CD4-positive, CD25-positive, alpha-beta regulatory T cell (primary cell): Measurements from ENCODE around the gene UBE3A. TPM values are rescaled to one million over a fixed set of nuclear protein-coding genes. Genes with fewer than 3 reads are reported as not detected.
A peak's percentile ranks its signal among the peaks of the same experiment; 100 is the strongest.

Experiments
- ATAC-seq, 2 donors: fragments of 150-1000 bp; cut with Tn5 transposase; one replicate each; pipeline ENCODE4 v1.10.0; 2021; ENCODE audit warnings: low read depth in 2 of 2, moderate number of reproducible peaks in 2 of 2, moderate library complexity in 1 of 2
- DNase-seq, 3 donors: peaks; one replicate each; pipeline versions ENCODE4 v3.0.0 to v3.0.0-alpha.2; 2012 to 2022; ENCODE audit warnings: mixed read lengths in 1 of 3
- H3K27ac ChIP-seq: one replicate; pipeline ENCODE4 v1.7.0; 2013; ENCODE audit warnings: mild to moderate bottlenecking, low read length; ENCODE audit not compliant: insufficient read depth, poor library complexity, severe bottlenecking
- H3K27me3 ChIP-seq: one replicate; pipeline ENCODE4 v1.7.0; 2013; ENCODE audit warnings: low read length; ENCODE audit not compliant: control insufficient read depth, insufficient read depth
- H3K36me3 ChIP-seq: one replicate; pipeline ENCODE4 v1.7.0; 2013; ENCODE audit warnings: mild to moderate bottlenecking, low read length, moderate library complexity; ENCODE audit not compliant: control insufficient read depth, insufficient read depth
- H3K4me1 ChIP-seq: 2 replicates; pipeline ENCODE4 v1.7.0; 2013; ENCODE audit warnings: mild to moderate bottlenecking, low read length; ENCODE audit not compliant: insufficient read depth, control insufficient read depth, poor library complexity, severe bottlenecking
- H3K4me3 ChIP-seq: one replicate; pipeline ENCODE4 v1.7.0; 2013; ENCODE audit warnings: low read depth, mild to moderate bottlenecking, low read length, moderate library complexity
- H3K9me3 ChIP-seq, 2 experiments: 1 replicate in 1 of 2; 2 replicates in 1 of 2; pipeline ENCODE4 v1.7.0; 2013; ENCODE audit warnings: low read length in 2 of 2, mild to moderate bottlenecking in 1 of 2, moderate library complexity in 1 of 2; ENCODE audit not compliant: control insufficient read depth in 2 of 2
- H3K27ac Mint-ChIP-seq, 3 donors: one replicate each; pipeline ENCODE4 v1.8.0; 2020 to 2022; ENCODE audit warnings: mild to moderate bottlenecking in 3 of 3, mixed read lengths in 3 of 3, moderate library complexity in 2 of 3
- H3K27me3 Mint-ChIP-seq: one replicate; pipeline ENCODE4 v1.8.0; 2022; ENCODE audit warnings: mild to moderate bottlenecking, mixed read lengths
- H3K36me3 Mint-ChIP-seq: one replicate; pipeline ENCODE4 v1.8.0; 2020; ENCODE audit warnings: mixed read lengths
- H3K4me1 Mint-ChIP-seq, 4 donors: one replicate each; pipeline ENCODE4 v1.8.0; 2020 to 2022; ENCODE audit warnings: mixed read lengths in 4 of 4, mild to moderate bottlenecking in 1 of 4
- H3K4me3 Mint-ChIP-seq, 4 donors: one replicate each; pipeline ENCODE4 v1.8.0; 2020 to 2022; ENCODE audit warnings: mild to moderate bottlenecking in 4 of 4, mixed read lengths in 4 of 4, moderate library complexity in 3 of 4
- H3K9me3 Mint-ChIP-seq, 7 donors: one replicate each; pipeline ENCODE4 v1.8.0; 2020 to 2022; ENCODE audit warnings: mixed read lengths in 7 of 7, mild to moderate bottlenecking in 3 of 7, moderate library complexity in 2 of 7
- polyA plus RNA-seq, 4 donors: library from polyadenylated mRNA; unstranded; fragments of 300-500 nt; fragmentation: Illumina TruSeq; gene quantifications; one replicate each; pipeline ENCODE4 v1.2.3, GENCODE V29; 2021
- total RNA-seq: library from RNA; stranded (reverse); gene quantifications from one replicate; pipeline ENCODE4 v1.2.3, GENCODE V29; 2022

UBE3A gene
- total and polyA plus RNA-seq, 5 donors from 2014 or later = 88.6 to 109 (median 105) TPM

- H3K4me1 ChIP-seq = peaks cover 21% of the 10 kb centered on the region
- H3K36me3 Mint-ChIP-seq = peaks cover 11% of the 10 kb centered on the region
Measured at GRCh38 chr15:25426896-25427610, 11.8 kb downstream of the UBE3A start.

GRCh38 chr15:25424073-25424472 is 14.8 kb downstream of the UBE3A start:
- peak overlapping the region in 3 of 4 donors; percentile 2 to 32 (median 23) for H3K4me3 Mint-ChIP-seq

More at GRCh38 chr15:25426896-25427610, 11.8 kb downstream of the UBE3A start:
- Mint-ChIP-seq H3K9me3 (peaks cover 0 to 9% (median 3%) of the 10 kb centered on the region in 7 donors), H3K4me3 (peak overlapping the region; percentile 34 to 54 (median 46)), H3K27me3 (no peaks in the 10 kb centered on the region), H3K4me1 (peaks cover 46 to 84% (median 56%) of the 10 kb centered on the region in 4 donors), H3K27ac (peak overlapping the region in 1 of 3 donors; percentile 57)
- DNase-seq (no peak), ATAC-seq (no peak)
- peaks cover 4 to 8% of the 10 kb centered on the region in 2 experiments for H3K9me3 ChIP-seq
- no peaks in the 10 kb centered on the region for H3K36me3 ChIP-seq
- no peak overlapping the region for H3K27ac ChIP-seq
- no peak overlapping the region for H3K4me3 ChIP-seq
- H3K27me3 ChIP-seq = no peaks in the 10 kb centered on the region

GRCh38 chr15:25422021-25422420 is 16.8 kb downstream of the UBE3A start:
- H3K27me3 ChIP-seq = no peaks in the 10 kb centered on the region
- Mint-ChIP-seq H3K9me3 (peaks cover 4 to 11% (median 9%) of the 10 kb centered on the region in 7 donors), H3K4me1 (peaks cover 46 to 78% (median 58%) of the 10 kb centered on the region in 4 donors), H3K36me3 (peaks cover 41% of the 10 kb centered on the region), H3K27ac (no peak overlapping the region), H3K27me3 (no peaks in the 10 kb centered on the region), H3K4me3 (no peak overlapping the region)
- H3K36me3 ChIP-seq = peaks cover 28% of the 10 kb centered on the region
- H3K9me3 ChIP-seq = peaks cover 15 to 23% of the 10 kb centered on the region in 2 experiments
- H3K27ac ChIP-seq = no peak overlapping the region
- no peak overlapping the region for H3K4me3 ChIP-seq
- H3K4me1 ChIP-seq = peaks cover 13% of the 10 kb centered on the region
- DNase-seq (no peak), ATAC-seq (no peak)

More at GRCh38 chr15:25424073-25424472, 14.8 kb downstream of the UBE3A start:
- H3K36me3 Mint-ChIP-seq = peaks cover 30% of the 10 kb centered on the region
- H3K9me3 Mint-ChIP-seq = peaks cover 0 to 12% (median 9%) of the 10 kb centered on the region in 7 donors
- peaks cover 10 to 17% of the 10 kb centered on the region in 2 experiments for H3K9me3 ChIP-seq
- DNase-seq (no peak), ATAC-seq (no peak)
- H3K4me1 ChIP-seq = peaks cover 18% of the 10 kb centered on the region
- H3K4me3 ChIP-seq = no peak overlapping the region
- H3K27me3 ChIP-seq = no peaks in the 10 kb centered on the region
- H3K27ac ChIP-seq = no peak overlapping the region
- peaks cover 19% of the 10 kb centered on the region for H3K36me3 ChIP-seq
- H3K27ac Mint-ChIP-seq = peak overlapping the region in 1 of 3 donors; percentile 48
- H3K4me1 Mint-ChIP-seq = peaks cover 47 to 81% (median 61%) of the 10 kb centered on the region in 4 donors
- H3K27me3 Mint-ChIP-seq = no peaks in the 10 kb centered on the region

- H3K27ac Mint-ChIP-seq = no peak overlapping the region
- no peaks in the 10 kb centered on the region for H3K27me3 ChIP-seq
- peaks cover 34% of the 10 kb centered on the region for H3K36me3 Mint-ChIP-seq
- H3K4me3 Mint-ChIP-seq = no peak overlapping the region
- peaks cover 28% of the 10 kb centered on the region for H3K36me3 ChIP-seq
- peaks cover 21 to 25% of the 10 kb centered on the region in 2 experiments for H3K9me3 ChIP-seq
- ATAC-seq = no peak
- H3K4me3 ChIP-seq = no peak overlapping the region
- no peaks in the 10 kb centered on the region for H3K4me1 ChIP-seq
- peaks cover 48 to 83% (median 65%) of the 10 kb centered on the region in 4 donors for H3K4me1 Mint-ChIP-seq
- DNase-seq = no peak
- H3K27me3 Mint-ChIP-seq = no peaks in the 10 kb centered on the region
- H3K9me3 Mint-ChIP-seq = peaks cover 5 to 9% (median 7%) of the 10 kb centered on the region in 7 donors
- no peak overlapping the region for H3K27ac ChIP-seq
Measured at GRCh38 chr15:25418202-25418601, 20.6 kb downstream of the UBE3A start.

GRCh38 chr15:25417604-25418003 is 21.2 kb downstream of the UBE3A start:
- Mint-ChIP-seq H3K4me3 (peak overlapping the region in 1 of 4 donors; percentile 46), H3K27ac (no peak overlapping the region), H3K4me1 (peaks cover 54 to 85% (median 66%) of the 10 kb centered on the region in 4 donors), H3K27me3 (no peaks in the 10 kb centered on the region), H3K9me3 (peaks cover 5 to 11% (median 7%) of the 10 kb centered on the region in 7 donors), H3K36me3 (peaks cover 34% of the 10 kb centered on the region)
- no peaks in the 10 kb centered on the region for H3K4me1 ChIP-seq
- H3K27ac ChIP-seq = no peak overlapping the region
- no peak overlapping the region for H3K4me3 ChIP-seq
- H3K9me3 ChIP-seq = peaks cover 21 to 25% of the 10 kb centered on the region in 2 experiments
- H3K27me3 ChIP-seq = no peaks in the 10 kb centered on the region
- DNase-seq (no peak), ATAC-seq (no peak)
- peaks cover 28% of the 10 kb centered on the region for H3K36me3 ChIP-seq

- ATAC-seq (no peak), DNase-seq (no peak)
- H3K4me1 ChIP-seq = no peaks in the 10 kb centered on the region
- no peaks in the 10 kb centered on the region for H3K27me3 Mint-ChIP-seq
- H3K36me3 ChIP-seq = peaks cover 26% of the 10 kb centered on the region
- H3K9me3 ChIP-seq = peaks cover 21 to 25% of the 10 kb centered on the region in 2 experiments
- H3K9me3 Mint-ChIP-seq = peaks cover 5 to 11% (median 7%) of the 10 kb centered on the region in 7 donors
- no peaks in the 10 kb centered on the region for H3K27me3 ChIP-seq
- peaks cover 58 to 86% (median 61%) of the 10 kb centered on the region in 4 donors for H3K4me1 Mint-ChIP-seq
- H3K4me3 ChIP-seq = no peak overlapping the region
- H3K27ac ChIP-seq = no peak overlapping the region
- peak overlapping the region in 1 of 4 donors; percentile 31 for H3K4me3 Mint-ChIP-seq
- H3K27ac Mint-ChIP-seq = peak overlapping the region in 1 of 3 donors; percentile 5
- H3K36me3 Mint-ChIP-seq = peaks cover 30% of the 10 kb centered on the region
Measured at GRCh38 chr15:25416693-25417092, 22.1 kb downstream of the UBE3A start.

- no peaks in the 10 kb centered on the region for H3K27me3 ChIP-seq
- ATAC-seq (no peak), DNase-seq (no peak)
- H3K36me3 ChIP-seq = peaks cover 16% of the 10 kb centered on the region
- Mint-ChIP-seq H3K27ac (no peak overlapping the region), H3K9me3 (peaks cover 1 to 8% (median 7%) of the 10 kb centered on the region in 7 donors), H3K4me3 (peak overlapping the region in 1 of 4 donors; percentile 4), H3K36me3 (peaks cover 23% of the 10 kb centered on the region), H3K27me3 (no peaks in the 10 kb centered on the region), H3K4me1 (peaks cover 58 to 89% (median 58%) of the 10 kb centered on the region in 4 donors)
- H3K9me3 ChIP-seq = peaks cover 19 to 21% of the 10 kb centered on the region in 2 experiments
- H3K27ac ChIP-seq = no peak overlapping the region
- no peaks in the 10 kb centered on the region for H3K4me1 ChIP-seq
- no peak overlapping the region for H3K4me3 ChIP-seq
Measured at GRCh38 chr15:25415707-25416106, 23.1 kb downstream of the UBE3A start.
